ENCODE results near the gene NFIC.
"Not testable (repeated sequence)": the region's sequence is repeated elsewhere in the genome, so short reads cannot be mapped to it uniquely, and the experiment has no call there.

Gene NFIC

GRCh38 chr19:3383121-3383722 is 16.8 kb downstream of the NFIC start:
- DNase-seq (ENCODE audit: low spot score in 2 of 2) (no peak), ATAC-seq (ENCODE audit: low read depth) (no peak)
- Mint-ChIP-seq H3K4me1 (peaks cover 10% of the 10 kb centered on the region), H3K9me3 (no peaks in the 10 kb centered on the region), H3K27ac (no peak overlapping the region), H3K27me3 (no peaks in the 10 kb centered on the region), H3K36me3 (peaks cover 14% of the 10 kb centered on the region), H3K4me3 (no peak overlapping the region)

GRCh38 chr19:3386447-3387234 is 20.3 kb downstream of the NFIC start:
- peaks cover 14% of the 10 kb centered on the region for H3K36me3 Mint-ChIP-seq
- peaks cover 10% of the 10 kb centered on the region for H3K4me1 Mint-ChIP-seq
- DNase-seq (ENCODE audit: low spot score in 2 of 2) (no peak), ATAC-seq (ENCODE audit: low read depth) (no peak)
- H3K9me3 Mint-ChIP-seq = no peaks in the 10 kb centered on the region
- H3K27ac Mint-ChIP-seq = no peak overlapping the region
- no peaks in the 10 kb centered on the region for H3K27me3 Mint-ChIP-seq
- H3K4me3 Mint-ChIP-seq = no peak overlapping the region

- ATAC-seq (ENCODE audit: low read depth) = no peak
- Mint-ChIP-seq H3K4me1 (peaks cover 3% of the 10 kb centered on the region), H3K27ac (no peak overlapping the region)
Observed at GRCh38 chr19:3387645-3388589, 21.5 kb downstream of the NFIC start.

GRCh38 chr19:3389446-3389778 is 23.0 kb downstream of the NFIC start:
- Mint-ChIP-seq H3K27me3 (no peaks in the 10 kb centered on the region), H3K4me3 (no peak overlapping the region), H3K36me3 (peaks cover 2% of the 10 kb centered on the region), H3K27ac (no peak overlapping the region), H3K4me1 (peaks cover 3% of the 10 kb centered on the region), H3K9me3 (no peaks in the 10 kb centered on the region)
- DNase-seq (ENCODE audit: low spot score in 2 of 2) (no peak), ATAC-seq (ENCODE audit: low read depth) (no peak)

More at GRCh38 chr19:3387645-3388589, 21.5 kb downstream of the NFIC start:
- no peak for DNase-seq (ENCODE audit: low spot score in 2 of 2)
- H3K9me3 Mint-ChIP-seq = no peaks in the 10 kb centered on the region
- H3K27me3 Mint-ChIP-seq = no peaks in the 10 kb centered on the region
- H3K36me3 Mint-ChIP-seq = peaks cover 3% of the 10 kb centered on the region
- H3K4me3 Mint-ChIP-seq = no peak overlapping the region

- no peak for ATAC-seq (ENCODE audit: low read depth)
- Mint-ChIP-seq H3K9me3 (no peaks in the 10 kb centered on the region), H3K36me3 (peaks cover 2% of the 10 kb centered on the region), H3K4me3 (no peak overlapping the region), H3K4me1 (peaks cover 3% of the 10 kb centered on the region), H3K27ac (no peak overlapping the region), H3K27me3 (no peaks in the 10 kb centered on the region)
- no peak for DNase-seq (ENCODE audit: low spot score in 2 of 2)
Observed at GRCh38 chr19:3389876-3390371, 23.5 kb downstream of the NFIC start.

- H3K36me3 Mint-ChIP-seq; H3K27me3 Mint-ChIP-seq; H3K9me3 Mint-ChIP-seq; H3K4me1 Mint-ChIP-seq; H3K4me3 Mint-ChIP-seq; H3K27ac Mint-ChIP-seq; DNase-seq (ENCODE audit: low spot score in 2 of 2); ATAC-seq (ENCODE audit: low read depth): not testable (repeated sequence)
Observed at GRCh38 chr19:3391911-3392310, 25.5 kb downstream of the NFIC start.

- H3K36me3 Mint-ChIP-seq = peaks cover 2% of the 10 kb centered on the region
- H3K4me3 Mint-ChIP-seq = no peak overlapping the region
- H3K27me3 Mint-ChIP-seq = no peaks in the 10 kb centered on the region
- DNase-seq (ENCODE audit: low spot score in 2 of 2) = no peak
- H3K9me3 Mint-ChIP-seq = no peaks in the 10 kb centered on the region
- no peaks in the 10 kb centered on the region for H3K4me1 Mint-ChIP-seq
- H3K27ac Mint-ChIP-seq = no peak overlapping the region
- ATAC-seq (ENCODE audit: low read depth) = no peak
Observed at GRCh38 chr19:3392480-3392879, 26.1 kb downstream of the NFIC start.

- H3K4me3 Mint-ChIP-seq = no peak overlapping the region
- peaks cover 3% of the 10 kb centered on the region for H3K36me3 Mint-ChIP-seq
Observed at GRCh38 chr19:3396881-3397265, 30.5 kb downstream of the NFIC start.

GRCh38 chr19:3397266-3398022 is 31.1 kb downstream of the NFIC start:
- no peaks in the 10 kb centered on the region for H3K9me3 Mint-ChIP-seq
- DNase-seq (ENCODE audit: low spot score in 2 of 2) (no peak), ATAC-seq (ENCODE audit: low read depth) (no peak)
- H3K36me3 Mint-ChIP-seq = peaks cover 6% of the 10 kb centered on the region
- H3K27ac Mint-ChIP-seq = no peak overlapping the region
- no peaks in the 10 kb centered on the region for H3K27me3 Mint-ChIP-seq
- H3K4me3 Mint-ChIP-seq = no peak overlapping the region
- H3K4me1 Mint-ChIP-seq = peaks cover 4% of the 10 kb centered on the region

More at GRCh38 chr19:3396881-3397265, 30.5 kb downstream of the NFIC start:
- Mint-ChIP-seq H3K27me3 (no peaks in the 10 kb centered on the region), H3K9me3 (no peaks in the 10 kb centered on the region), H3K4me1 (peaks cover 4% of the 10 kb centered on the region), H3K27ac (no peak overlapping the region)
- DNase-seq (ENCODE audit: low spot score in 2 of 2) = no peak
- ATAC-seq (ENCODE audit: low read depth) = no peak

- H3K4me1 Mint-ChIP-seq = peaks cover 4% of the 10 kb centered on the region
- H3K36me3 Mint-ChIP-seq = peaks cover 8% of the 10 kb centered on the region
- H3K27ac Mint-ChIP-seq = no peak overlapping the region
- ATAC-seq (ENCODE audit: low read depth) (no peak), DNase-seq (ENCODE audit: low spot score in 2 of 2) (no peak)
- no peaks in the 10 kb centered on the region for H3K27me3 Mint-ChIP-seq
- H3K9me3 Mint-ChIP-seq = no peaks in the 10 kb centered on the region
- H3K4me3 Mint-ChIP-seq = no peak overlapping the region
Observed at GRCh38 chr19:3398114-3398899, 31.9 kb downstream of the NFIC start.

GRCh38 chr19:3398900-3399278 is 32.5 kb downstream of the NFIC start:
- no peaks in the 10 kb centered on the region for H3K9me3 Mint-ChIP-seq
- no peaks in the 10 kb centered on the region for H3K27me3 Mint-ChIP-seq
- DNase-seq (ENCODE audit: low spot score in 2 of 2) (no peak), ATAC-seq (ENCODE audit: low read depth) (no peak)
- H3K4me3 Mint-ChIP-seq = no peak overlapping the region
- H3K4me1 Mint-ChIP-seq = peaks cover 4% of the 10 kb centered on the region
- H3K27ac Mint-ChIP-seq = no peak overlapping the region
- peaks cover 8% of the 10 kb centered on the region for H3K36me3 Mint-ChIP-seq

- H3K4me3 Mint-ChIP-seq; H3K36me3 Mint-ChIP-seq; DNase-seq (ENCODE audit: low spot score in 2 of 2); ATAC-seq (ENCODE audit: low read depth); H3K27ac Mint-ChIP-seq; H3K9me3 Mint-ChIP-seq; H3K4me1 Mint-ChIP-seq; H3K27me3 Mint-ChIP-seq: not testable (repeated sequence)
Observed at GRCh38 chr19:3399311-3399710, 32.9 kb downstream of the NFIC start.
